ENCODE results near the gene ANKS3.

- TF ChIP-seq CTCF (conservative IDR thresholded peaks at IDR 0.05; ENCODE audit: low read depth in 2 of 2) (no peak), REST (IDR thresholded peaks at IDR 0.05; ENCODE audit: unreplicated experiment) (no peak), EZH2phosphoT487 (IDR thresholded peaks at IDR 0.05; ENCODE audit: unreplicated experiment) (no peak), CREB1 (CRISPR knock-in tag; IDR thresholded peaks at IDR 0.05; ENCODE audit: low read depth) (no peak), EZH2 (IDR thresholded peaks at IDR 0.05; ENCODE audit: low read depth, unreplicated experiment) (no peak), ETS1 (IDR thresholded peaks at IDR 0.05) (no peak), POLR2AphosphoS5 (IDR thresholded peaks at IDR 0.05; ENCODE audit: low read depth) (no peak), NANOG (IDR thresholded peaks at IDR 0.05; ENCODE audit: borderline replicate concordance) (no peak)
These were observed 30.2 kb downstream of the ANKS3 start for GRCh38 chr16:4703906-4704305.
